Measurements from ENCODE around the gene IGHMBP2.
"Not testable (repeated sequence)": the region's sequence is repeated elsewhere in the genome, so short reads cannot be mapped to it uniquely, and the experiment has no call there.

- not testable (repeated sequence) for TF ChIP-seq TAF1 (IDR thresholded peaks at IDR 0.05; ENCODE audit: borderline replicate concordance, low read depth, low read length); POLR2AphosphoS5 (IDR thresholded peaks at IDR 0.05; ENCODE audit: low read depth, low read length)
Observed at GRCh38 chr11:68884827-68885226, 18.9 kb upstream of the IGHMBP2 start.

Data from GM12892 (cell line).